OCI-LY1 (cell line): Measurements from ENCODE around the gene TMCC1.
"Not testable (repeated sequence)": the region's sequence is repeated elsewhere in the genome, so short reads cannot be mapped to it uniquely, and the experiment has no call there.

Source experiments
- EZH2 ChIP-seq: fragments of 200-600 bp; sonication (generic), shearing (Covaris generic); IDR thresholded peaks from 2 replicates; pipeline ENCODE4 v1.8.0; 2017; ENCODE audit warnings: borderline replicate concordance, mixed run types, mild to moderate bottlenecking, antibody characterized with exemption, low read length, moderate library complexity, mixed read lengths
- TF ChIP-seq, protein P1 (sequence below): fragments of 200-600 bp; sonication (generic), shearing (Covaris generic); IDR thresholded peaks from 2 replicates; pipeline ENCODE4 v1.5.1; 2017; ENCODE audit warnings: mild to moderate bottlenecking, antibody characterized with exemption, low read length, moderate library complexity, mixed read lengths

DNA sequence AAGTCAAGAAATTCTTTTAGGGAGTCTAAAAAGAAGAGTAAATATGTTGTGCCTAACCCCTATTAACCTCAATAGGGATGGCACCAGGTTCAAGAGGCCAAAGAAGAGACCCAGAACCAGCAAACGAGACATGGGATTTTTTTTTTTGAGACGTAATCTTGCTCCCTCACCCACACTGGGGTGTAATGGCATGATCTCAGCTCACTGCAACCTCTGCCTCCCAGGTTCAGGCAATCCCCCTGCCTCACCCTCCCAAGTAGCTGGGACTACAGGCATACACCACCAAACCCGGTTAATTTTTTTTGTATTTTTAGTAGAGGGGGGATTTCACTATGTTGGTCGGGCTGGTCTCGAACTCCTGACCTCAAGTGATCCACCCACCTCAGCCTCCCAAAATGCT lies 36.7 kb downstream of the TMCC1 start:
- TF ChIP-seq, protein P1, sequence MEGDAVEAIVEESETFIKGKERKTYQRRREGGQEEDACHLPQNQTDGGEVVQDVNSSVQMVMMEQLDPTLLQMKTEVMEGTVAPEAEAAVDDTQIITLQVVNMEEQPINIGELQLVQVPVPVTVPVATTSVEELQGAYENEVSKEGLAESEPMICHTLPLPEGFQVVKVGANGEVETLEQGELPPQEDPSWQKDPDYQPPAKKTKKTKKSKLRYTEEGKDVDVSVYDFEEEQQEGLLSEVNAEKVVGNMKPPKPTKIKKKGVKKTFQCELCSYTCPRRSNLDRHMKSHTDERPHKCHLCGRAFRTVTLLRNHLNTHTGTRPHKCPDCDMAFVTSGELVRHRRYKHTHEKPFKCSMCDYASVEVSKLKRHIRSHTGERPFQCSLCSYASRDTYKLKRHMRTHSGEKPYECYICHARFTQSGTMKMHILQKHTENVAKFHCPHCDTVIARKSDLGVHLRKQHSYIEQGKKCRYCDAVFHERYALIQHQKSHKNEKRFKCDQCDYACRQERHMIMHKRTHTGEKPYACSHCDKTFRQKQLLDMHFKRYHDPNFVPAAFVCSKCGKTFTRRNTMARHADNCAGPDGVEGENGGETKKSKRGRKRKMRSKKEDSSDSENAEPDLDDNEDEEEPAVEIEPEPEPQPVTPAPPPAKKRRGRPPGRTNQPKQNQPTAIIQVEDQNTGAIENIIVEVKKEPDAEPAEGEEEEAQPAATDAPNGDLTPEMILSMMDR, result not testable (repeated sequence)
- not testable (repeated sequence) for TF ChIP-seq EZH2
